ENCODE data around the gene KCNJ10. TPM values are rescaled to one million over a fixed set of nuclear protein-coding genes. Genes with fewer than 3 reads are reported as not detected.

KCNJ10 gene
- total RNA-seq, 6 experiments from 2014 or later = 0.23 to 3.1 (median 0.31) TPM; not detected in 1

DNA sequence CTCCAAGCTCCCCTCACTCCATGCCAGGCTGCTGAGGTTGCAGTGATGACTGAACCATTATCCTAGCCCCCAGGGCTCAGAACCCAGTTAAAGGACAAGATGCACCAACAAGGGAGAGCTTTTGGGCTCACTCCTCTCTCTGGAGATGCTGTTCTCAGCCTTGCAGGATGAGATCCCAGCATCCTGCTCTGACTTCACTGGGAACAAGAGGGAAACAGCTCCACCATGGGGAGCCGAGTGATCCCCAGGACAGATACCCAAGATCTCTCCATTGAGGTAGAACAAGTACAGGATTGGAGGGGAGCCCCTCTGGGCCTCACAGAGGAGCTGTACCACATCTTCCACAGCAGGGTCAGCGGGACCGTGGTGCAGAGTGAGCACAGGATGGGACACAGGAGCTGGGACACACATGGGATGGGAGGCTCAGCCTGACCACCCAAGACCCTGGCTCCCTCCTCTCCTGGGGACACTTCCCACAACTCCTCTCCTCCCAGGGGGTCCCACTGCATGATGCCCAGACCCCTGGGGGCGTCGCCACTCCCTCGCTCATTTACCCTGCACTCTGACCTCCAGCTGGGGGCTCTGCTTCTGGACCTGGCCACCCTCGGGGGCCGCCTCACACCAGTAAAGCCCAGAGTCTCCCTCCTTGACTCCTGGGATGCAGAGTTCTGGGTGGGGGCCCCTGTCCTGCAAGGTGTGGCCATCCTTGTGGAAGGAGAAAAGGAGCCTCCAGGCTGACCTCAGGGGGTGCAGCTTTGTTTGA lies 97.3 kb downstream of the KCNJ10 start:
- ATAC-seq (no peak), DNase-seq (no peak)
- peaks cover 0 to 24% (median 12%) of the 10 kb centered on the region in 4 donors for H3K4me1 ChIP-seq
- H3K27me3 ChIP-seq = no peaks in the 10 kb centered on the region
- H3K27ac ChIP-seq = no peak overlapping the region
- 93% methylated on average over 6 of the region's 8 CpGs for WGBS (ENCODE audit: insufficient coverage, low coverage, low lambda C conversion rate, missing lambda C conversion rate)
- intact Hi-C loops (cut with DNase I) = no loop called here
- no peaks in the 10 kb centered on the region for H3K9me3 ChIP-seq
- no peaks in the 10 kb centered on the region for H3K36me3 ChIP-seq
- no peak overlapping the region for H3K4me3 ChIP-seq
- TF ChIP-seq, protein P1, sequence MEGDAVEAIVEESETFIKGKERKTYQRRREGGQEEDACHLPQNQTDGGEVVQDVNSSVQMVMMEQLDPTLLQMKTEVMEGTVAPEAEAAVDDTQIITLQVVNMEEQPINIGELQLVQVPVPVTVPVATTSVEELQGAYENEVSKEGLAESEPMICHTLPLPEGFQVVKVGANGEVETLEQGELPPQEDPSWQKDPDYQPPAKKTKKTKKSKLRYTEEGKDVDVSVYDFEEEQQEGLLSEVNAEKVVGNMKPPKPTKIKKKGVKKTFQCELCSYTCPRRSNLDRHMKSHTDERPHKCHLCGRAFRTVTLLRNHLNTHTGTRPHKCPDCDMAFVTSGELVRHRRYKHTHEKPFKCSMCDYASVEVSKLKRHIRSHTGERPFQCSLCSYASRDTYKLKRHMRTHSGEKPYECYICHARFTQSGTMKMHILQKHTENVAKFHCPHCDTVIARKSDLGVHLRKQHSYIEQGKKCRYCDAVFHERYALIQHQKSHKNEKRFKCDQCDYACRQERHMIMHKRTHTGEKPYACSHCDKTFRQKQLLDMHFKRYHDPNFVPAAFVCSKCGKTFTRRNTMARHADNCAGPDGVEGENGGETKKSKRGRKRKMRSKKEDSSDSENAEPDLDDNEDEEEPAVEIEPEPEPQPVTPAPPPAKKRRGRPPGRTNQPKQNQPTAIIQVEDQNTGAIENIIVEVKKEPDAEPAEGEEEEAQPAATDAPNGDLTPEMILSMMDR (IDR thresholded peaks at IDR 0.05) = no peak
- TF ChIP-seq POLR2A (IDR thresholded peaks at IDR 0.05) = no peak

DNA sequence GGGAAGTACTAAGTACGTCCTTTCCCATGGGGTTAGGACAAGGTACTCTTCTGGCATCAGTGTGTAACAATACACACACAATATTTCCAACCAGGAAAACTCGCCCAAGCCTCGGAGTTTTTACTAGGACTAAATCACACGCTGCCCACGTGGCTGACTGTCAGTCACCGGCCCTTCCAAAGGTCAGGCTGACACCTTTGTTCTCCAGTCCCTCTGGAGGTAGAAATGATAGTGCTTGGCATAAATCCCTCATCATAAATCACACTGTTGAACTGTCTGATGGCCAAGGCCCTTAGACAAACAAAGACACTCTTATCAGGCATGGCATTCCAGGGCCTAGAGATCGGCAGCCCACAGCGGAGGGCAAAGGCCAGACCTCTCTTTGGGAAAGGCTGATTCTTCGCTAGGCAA lies 99.0 kb downstream of the KCNJ10 start:
- TF ChIP-seq, protein P1 (IDR thresholded peaks at IDR 0.05) = peak in 1 of 4 donors; percentile 24
- TF ChIP-seq POLR2A (IDR thresholded peaks at IDR 0.05) = no peak
- DNase-seq = peak; percentile 86 to 92 (median 89)
- Histone ChIP-seq H3K4me1 (peaks cover 0 to 24% (median 10%) of the 10 kb centered on the region in 4 donors), H3K4me3 (no peak overlapping the region), H3K9me3 (no peaks in the 10 kb centered on the region), H3K27ac (peak overlapping the region in 2 of 3 donors; percentile 65 to 67), H3K27me3 (no peaks in the 10 kb centered on the region), H3K36me3 (no peaks in the 10 kb centered on the region)
- peak; percentile 93 to 96 (median 94) for ATAC-seq
- 19% methylated on average over 8 of the region's 9 CpGs for WGBS (ENCODE audit: insufficient coverage, low coverage, low lambda C conversion rate, missing lambda C conversion rate)
- intact Hi-C loops (cut with DNase I) = no loop called here

DNA sequence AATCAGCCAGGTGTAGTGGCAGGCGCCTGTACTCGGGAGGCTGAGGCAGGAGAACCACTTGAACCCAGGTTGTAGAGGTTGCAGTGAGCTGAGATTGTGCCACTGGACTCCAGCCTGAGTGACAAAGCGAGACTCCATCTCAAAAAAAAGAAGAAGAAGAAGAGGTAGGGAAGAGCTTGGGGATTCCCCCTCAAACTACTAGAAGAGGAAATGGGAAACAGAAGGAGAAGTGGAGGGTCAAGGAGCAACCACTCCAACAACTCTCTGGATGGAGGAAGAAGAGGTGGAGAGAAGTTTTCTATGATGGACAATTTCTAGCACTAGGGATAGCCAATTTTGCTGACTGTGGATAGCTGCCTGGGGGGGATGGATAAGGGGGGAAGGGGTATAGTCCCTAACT lies 101.1 kb downstream of the KCNJ10 start:
- no peaks in the 10 kb centered on the region for H3K9me3 ChIP-seq
- no peak overlapping the region for H3K4me3 ChIP-seq
- intact Hi-C loops (cut with DNase I) = no loop called here
- H3K4me1 ChIP-seq = peaks cover 0 to 24% (median 10%) of the 10 kb centered on the region in 4 donors
- H3K36me3 ChIP-seq = no peaks in the 10 kb centered on the region
- TF ChIP-seq, protein P1 (IDR thresholded peaks at IDR 0.05) = no peak
- TF ChIP-seq POLR2A (IDR thresholded peaks at IDR 0.05) = no peak
- 80% methylated on average over 3 of the region's 3 CpGs for WGBS (ENCODE audit: insufficient coverage, low coverage, low lambda C conversion rate, missing lambda C conversion rate)
- no peaks in the 10 kb centered on the region for H3K27me3 ChIP-seq
- DNase-seq = no peak
- H3K27ac ChIP-seq = no peak overlapping the region
- ATAC-seq = no peak

DNA sequence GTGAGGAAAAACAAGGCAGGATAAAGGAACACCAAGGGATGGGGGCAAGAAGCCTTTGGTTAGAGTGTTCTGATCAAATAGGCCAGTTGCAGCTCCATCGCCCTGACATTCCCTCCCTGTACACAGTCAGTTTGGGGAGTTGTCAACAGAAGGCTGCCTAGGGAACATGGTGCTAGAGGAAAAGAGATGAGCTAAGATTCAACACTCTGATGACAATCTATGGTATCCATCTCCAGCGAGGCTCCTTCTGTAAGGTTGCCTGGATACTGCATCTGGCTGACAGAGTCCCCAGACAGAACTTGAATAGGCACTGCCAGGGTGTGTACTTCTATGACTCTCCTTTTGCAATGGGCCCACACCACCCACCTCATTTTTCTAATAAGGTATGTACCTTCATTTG lies 104.7 kb downstream of the KCNJ10 start:
- WGBS (ENCODE audit: insufficient coverage, low coverage, low lambda C conversion rate, missing lambda C conversion rate) = 86% methylated on average over 1 of the region's 2 CpGs
- Histone ChIP-seq H3K4me3 (no peak overlapping the region), H3K27me3 (no peaks in the 10 kb centered on the region), H3K9me3 (no peaks in the 10 kb centered on the region), H3K36me3 (no peaks in the 10 kb centered on the region), H3K27ac (no peak overlapping the region), H3K4me1 (peaks cover 0 to 10% (median 4%) of the 10 kb centered on the region in 4 donors)
- TF ChIP-seq, protein P1 (IDR thresholded peaks at IDR 0.05) = no peak
- TF ChIP-seq POLR2A (IDR thresholded peaks at IDR 0.05) = no peak
- DNase-seq (no peak), ATAC-seq (no peak)
- intact Hi-C loops (cut with DNase I) = no loop called here

All from right lobe of liver (tissue), 6 donors.